ENCODE measurements around the gene FN3KRP. TPM values are rescaled to one million over a fixed set of nuclear protein-coding genes. Genes with fewer than 3 reads are reported as not detected.

FN3KRP gene
- total and polyA plus RNA-seq, 2 of the 13 experiments (the other 11 are each of a cell fraction or from before 2014, with no cell fraction given) = 22.4 to 28.2 TPM

- TF ChIP-seq PBX3 (CRISPR knock-in tag; IDR thresholded peaks at IDR 0.05; ENCODE audit: borderline replicate concordance) (no peak), E2F5 (CRISPR knock-in tag; conservative IDR thresholded peaks at IDR 0.05) (peak; percentile 89), ATF6 (CRISPR knock-in tag; conservative IDR thresholded peaks at IDR 0.05) (no peak), HNF1A (IDR thresholded peaks at IDR 0.05; ENCODE audit: low read depth) (no peak), HNF1A (CRISPR knock-in tag; IDR thresholded peaks at IDR 0.05; ENCODE audit: borderline replicate concordance) (no peak), NR1H2 (CRISPR knock-in tag; IDR thresholded peaks at IDR 0.05; ENCODE audit: borderline replicate concordance, low read depth) (no peak), ZNF839 (CRISPR knock-in tag; IDR thresholded peaks at IDR 0.05; ENCODE audit: borderline replicate concordance) (no peak), RBM39 (IDR thresholded peaks at IDR 0.05; ENCODE audit: low read depth, low read length, poor library complexity, severe bottlenecking) (no peak), ZNF879 (CRISPR knock-in tag; IDR thresholded peaks at IDR 0.05) (no peak), MAZ (IDR thresholded peaks at IDR 0.05; ENCODE audit: borderline replicate concordance, low read depth, low read length) (0 out of 2 replicates have a peak, but pooled peaks have one; percentile 15), MAZ (CRISPR knock-in tag; IDR thresholded peaks at IDR 0.05; ENCODE audit: low read depth) (peak; percentile 13; the same call in 1 of the 2 replicates), RELA (CRISPR knock-in tag; IDR thresholded peaks at IDR 0.05) (no peak), SRY (CRISPR knock-in tag; IDR thresholded peaks at IDR 0.05) (no peak), AKAP8 (CRISPR knock-in tag; IDR thresholded peaks at IDR 0.05) (no peak), ZNF274 (CRISPR knock-in tag; IDR thresholded peaks at IDR 0.05) (no peak), CREM (IDR thresholded peaks at IDR 0.05) (peak; percentile 47; the same call in 1 of the 2 replicates), CREM (CRISPR knock-in tag; IDR thresholded peaks at IDR 0.05) (no peak), ATF4 (CRISPR knock-in tag; IDR thresholded peaks at IDR 0.05) (peak in 1 of 2 experiments; percentile 18; a peak in 2 of 4 replicates), KAT2B (IDR thresholded peaks at IDR 0.05; ENCODE audit: borderline replicate concordance, low read depth, low read length) (no peak)
Measured at GRCh38 chr17:82716203-82717010, at the start of gene FN3KRP (continued).
